DOHH2 (cell line): ENCODE results near the gene PPM1M.

Experiments
- EZH2phosphoT487 ChIP-seq: fragments of 200-600 bp; sonication (generic); IDR thresholded peaks from 2 replicates; pipeline ENCODE4 v1.6.1; 2017; ENCODE audit warnings: borderline replicate concordance, mild to moderate bottlenecking, antibody characterized with exemption, low read length, moderate library complexity, mixed read lengths
- TF ChIP-seq, protein P1 (sequence below): fragments of 200-600 bp; sonication (generic); IDR thresholded peaks from one replicate; pipeline ENCODE4 v1.5.1; 2014; ENCODE audit warnings: antibody characterized with exemption, mild to moderate bottlenecking, low read depth, low read length; ENCODE audit not compliant: poor library complexity, severe bottlenecking

DNA sequence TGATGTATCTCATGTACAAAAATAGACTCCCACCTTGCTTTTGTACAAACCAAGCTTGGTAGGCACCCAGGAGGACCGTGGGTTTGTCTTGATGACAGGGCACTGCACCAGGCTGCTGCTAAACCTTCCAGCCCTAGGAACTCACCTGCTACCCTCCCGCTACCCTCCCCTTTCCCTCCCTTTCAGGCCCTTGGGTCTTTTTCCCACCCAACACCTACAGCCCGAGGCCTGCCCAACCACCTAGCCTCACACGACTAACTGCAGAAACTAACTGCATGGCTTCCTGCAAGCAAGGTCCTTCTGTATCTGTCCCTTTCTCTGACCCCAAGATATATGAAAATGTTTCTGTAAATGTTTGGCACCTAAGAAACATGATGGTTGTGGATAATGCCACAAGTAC, 11.1 kb downstream of the PPM1M start:
- TF ChIP-seq, protein P1, sequence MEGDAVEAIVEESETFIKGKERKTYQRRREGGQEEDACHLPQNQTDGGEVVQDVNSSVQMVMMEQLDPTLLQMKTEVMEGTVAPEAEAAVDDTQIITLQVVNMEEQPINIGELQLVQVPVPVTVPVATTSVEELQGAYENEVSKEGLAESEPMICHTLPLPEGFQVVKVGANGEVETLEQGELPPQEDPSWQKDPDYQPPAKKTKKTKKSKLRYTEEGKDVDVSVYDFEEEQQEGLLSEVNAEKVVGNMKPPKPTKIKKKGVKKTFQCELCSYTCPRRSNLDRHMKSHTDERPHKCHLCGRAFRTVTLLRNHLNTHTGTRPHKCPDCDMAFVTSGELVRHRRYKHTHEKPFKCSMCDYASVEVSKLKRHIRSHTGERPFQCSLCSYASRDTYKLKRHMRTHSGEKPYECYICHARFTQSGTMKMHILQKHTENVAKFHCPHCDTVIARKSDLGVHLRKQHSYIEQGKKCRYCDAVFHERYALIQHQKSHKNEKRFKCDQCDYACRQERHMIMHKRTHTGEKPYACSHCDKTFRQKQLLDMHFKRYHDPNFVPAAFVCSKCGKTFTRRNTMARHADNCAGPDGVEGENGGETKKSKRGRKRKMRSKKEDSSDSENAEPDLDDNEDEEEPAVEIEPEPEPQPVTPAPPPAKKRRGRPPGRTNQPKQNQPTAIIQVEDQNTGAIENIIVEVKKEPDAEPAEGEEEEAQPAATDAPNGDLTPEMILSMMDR: no peak
- TF ChIP-seq EZH2phosphoT487: no peak
